HEK293 (cell line): ENCODE data around the gene PJA2.

Experiments
- EGR2 ChIP-seq: fragments of 450-650 bp; formaldehyde crosslinking; IDR thresholded peaks from 2 replicates; pipeline ENCODE4 v1.5.1; 2016; ENCODE audit warnings: low read depth, missing biosample characterization, missing genetic modification characterization
- GLI2 ChIP-seq: fragments of 450-650 bp; formaldehyde crosslinking; IDR thresholded peaks from 2 replicates; pipeline ENCODE4; 2017; ENCODE audit warnings: missing biosample characterization, missing genetic modification characterization, low read depth, borderline replicate concordance
- PRDM1 ChIP-seq: fragments of 450-650 bp; formaldehyde crosslinking; IDR thresholded peaks from 2 replicates; pipeline ENCODE4; 2016; ENCODE audit warnings: missing biosample characterization, missing genetic modification characterization
- SALL2 ChIP-seq: fragments of 450-650 bp; formaldehyde crosslinking; IDR thresholded peaks from 2 replicates; pipeline ENCODE4 v1.5.0; 2017; ENCODE audit warnings: missing biosample characterization, mild to moderate bottlenecking, missing genetic modification characterization, borderline replicate concordance
- ZBTB20 ChIP-seq: fragments of 450-650 bp; formaldehyde crosslinking; IDR thresholded peaks from 2 replicates; pipeline ENCODE4 v1.5.1; 2016; ENCODE audit warnings: missing biosample characterization, missing genetic modification characterization
- ZEB2 ChIP-seq: fragments of 450-650 bp; formaldehyde crosslinking; IDR thresholded peaks from 2 replicates; pipeline ENCODE4 v1.5.1; 2016; ENCODE audit warnings: missing biosample characterization, missing genetic modification characterization
- ZFP3 ChIP-seq: fragments of 450-650 bp; formaldehyde crosslinking; IDR thresholded peaks from 2 replicates; pipeline ENCODE4 v1.5.1; 2016; ENCODE audit warnings: low read depth, missing biosample characterization, missing genetic modification characterization
- ZNF16 ChIP-seq: fragments of 450-650 bp; formaldehyde crosslinking; IDR thresholded peaks from 2 replicates; pipeline ENCODE4 v1.5.1; 2016; ENCODE audit warnings: low read depth, missing biosample characterization, missing genetic modification characterization
- ZNF214 ChIP-seq: fragments of 450-650 bp; formaldehyde crosslinking; IDR thresholded peaks from 2 replicates; pipeline ENCODE4 v1.5.1; 2017; ENCODE audit warnings: missing biosample characterization, mild to moderate bottlenecking, missing genetic modification characterization, borderline replicate concordance
- ZNF221 ChIP-seq: fragments of 450-650 bp; formaldehyde crosslinking; IDR thresholded peaks from 2 replicates; pipeline ENCODE4 v1.5.1; 2017; ENCODE audit warnings: missing biosample characterization, missing genetic modification characterization, borderline replicate concordance
- ZNF223 ChIP-seq: fragments of 450-650 bp; formaldehyde crosslinking; IDR thresholded peaks from 2 replicates; pipeline ENCODE4 v1.5.1; 2016; ENCODE audit warnings: missing biosample characterization, missing genetic modification characterization
- ZNF24 ChIP-seq: fragments of 450-650 bp; formaldehyde crosslinking; IDR thresholded peaks from 2 replicates; pipeline ENCODE4 v1.5.1; 2016; ENCODE audit warnings: missing biosample characterization, missing genetic modification characterization
- ZNF311 ChIP-seq: fragments of 450-650 bp; formaldehyde crosslinking; IDR thresholded peaks from 2 replicates; pipeline ENCODE4 v1.5.1; 2017; ENCODE audit warnings: missing biosample characterization, missing genetic modification characterization, borderline replicate concordance
- ZNF335 ChIP-seq: fragments of 450-650 bp; formaldehyde crosslinking; conservative IDR thresholded peaks from 2 replicates; pipeline ENCODE4 v1.5.1; 2016; ENCODE audit warnings: missing biosample characterization, missing genetic modification characterization
- ZNF473 ChIP-seq: fragments of 450-650 bp; formaldehyde crosslinking; IDR thresholded peaks from 2 replicates; pipeline ENCODE4 v1.5.1; 2017; ENCODE audit warnings: missing biosample characterization, missing genetic modification characterization
- ZNF571 ChIP-seq: fragments of 450-650 bp; formaldehyde crosslinking; IDR thresholded peaks from 2 replicates; pipeline ENCODE4 v1.5.0; 2017; ENCODE audit warnings: missing biosample characterization, missing genetic modification characterization
- ZNF621 ChIP-seq: fragments of 450-650 bp; formaldehyde crosslinking; IDR thresholded peaks from 2 replicates; pipeline ENCODE4 v1.5.1; 2017; ENCODE audit warnings: missing biosample characterization, missing genetic modification characterization
- ZNF623 ChIP-seq: fragments of 450-650 bp; formaldehyde crosslinking; IDR thresholded peaks from 2 replicates; pipeline ENCODE4 v1.5.1; 2016; ENCODE audit warnings: missing biosample characterization, missing genetic modification characterization
- ZNF660 ChIP-seq: fragments of 450-650 bp; IDR thresholded peaks from 2 replicates; pipeline ENCODE4 v1.5.1; 2018; ENCODE audit warnings: missing biosample characterization, mild to moderate bottlenecking, missing genetic modification characterization
- ZNF707 ChIP-seq: fragments of 450-650 bp; formaldehyde crosslinking; IDR thresholded peaks from 2 replicates; pipeline ENCODE4 v1.5.1; 2016; ENCODE audit warnings: missing biosample characterization, missing genetic modification characterization
- ZNF785 ChIP-seq: fragments of 450-650 bp; formaldehyde crosslinking; IDR thresholded peaks from 2 replicates; pipeline ENCODE4 v1.5.1; 2016; ENCODE audit warnings: missing biosample characterization, missing genetic modification characterization
- TF ChIP-seq, protein P1 (sequence below): fragments of 450-650 bp; formaldehyde crosslinking; IDR thresholded peaks from 2 replicates; pipeline ENCODE4 v1.5.1; 2016; ENCODE audit warnings: missing biosample characterization, missing genetic modification characterization
- TF ChIP-seq, protein P2 (sequence below): fragments of 450-650 bp; formaldehyde crosslinking; conservative IDR thresholded peaks from 2 replicates; pipeline ENCODE4 v1.5.1; 2016; ENCODE audit warnings: low read depth, missing biosample characterization, missing genetic modification characterization
- TF ChIP-seq, protein P3 (sequence below): fragments of 450-650 bp; formaldehyde crosslinking; IDR thresholded peaks from 2 replicates; pipeline ENCODE4 v1.5.1; 2016; ENCODE audit warnings: missing biosample characterization, missing genetic modification characterization
- TF ChIP-seq, protein P4 (sequence below): fragments of 450-650 bp; formaldehyde crosslinking; IDR thresholded peaks from 2 replicates; pipeline ENCODE4 v1.5.1; 2016; ENCODE audit warnings: missing biosample characterization, missing genetic modification characterization, low read depth
- TF ChIP-seq, protein P5 (sequence below): fragments of 450-650 bp; formaldehyde crosslinking; IDR thresholded peaks from 2 replicates; pipeline ENCODE4 v1.5.1; 2016; ENCODE audit warnings: missing biosample characterization, missing genetic modification characterization
- TF ChIP-seq, protein P6 (sequence below): fragments of 450-650 bp; formaldehyde crosslinking; IDR thresholded peaks from 2 replicates; pipeline ENCODE4 v1.5.1; 2016; ENCODE audit warnings: missing biosample characterization, missing genetic modification characterization

PJA2 gene

DNA sequence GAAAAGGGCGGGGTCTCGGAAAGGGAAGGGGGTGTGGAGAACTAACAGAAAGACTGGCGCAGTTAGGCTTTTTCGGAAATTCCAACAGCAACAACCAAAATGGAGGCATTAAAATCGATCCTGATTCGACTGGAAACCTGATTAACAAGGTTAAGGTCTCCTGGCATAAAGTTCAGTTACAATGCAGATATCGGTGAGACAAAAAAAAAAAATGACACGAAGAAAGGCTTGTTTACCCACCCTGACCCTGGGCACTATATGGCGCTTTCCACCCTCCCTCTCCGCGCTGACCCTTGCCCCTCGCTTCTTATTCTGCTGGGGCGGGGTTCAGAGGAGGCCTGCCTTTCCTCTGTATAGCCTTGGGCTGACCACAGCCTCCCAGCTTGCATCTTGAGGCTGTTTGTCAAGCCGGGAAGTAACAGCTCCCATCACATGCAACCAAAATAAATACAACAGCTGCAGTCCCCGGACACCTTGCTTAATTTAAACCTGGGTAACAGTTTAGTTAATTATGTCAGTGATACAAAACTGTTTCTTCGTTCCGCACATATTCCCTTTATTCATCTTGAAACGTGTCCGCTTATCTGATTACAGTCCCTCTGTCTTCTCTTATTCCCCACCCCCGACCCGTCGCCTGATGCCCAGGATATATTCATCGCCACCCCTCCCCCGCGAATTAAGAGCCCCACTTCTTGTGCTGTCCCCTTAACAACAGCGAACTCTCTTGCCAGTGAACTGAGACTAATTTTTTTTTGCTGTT lies 795 bp upstream of the PJA2 start (continued):
- TF ChIP-seq, protein P1, sequence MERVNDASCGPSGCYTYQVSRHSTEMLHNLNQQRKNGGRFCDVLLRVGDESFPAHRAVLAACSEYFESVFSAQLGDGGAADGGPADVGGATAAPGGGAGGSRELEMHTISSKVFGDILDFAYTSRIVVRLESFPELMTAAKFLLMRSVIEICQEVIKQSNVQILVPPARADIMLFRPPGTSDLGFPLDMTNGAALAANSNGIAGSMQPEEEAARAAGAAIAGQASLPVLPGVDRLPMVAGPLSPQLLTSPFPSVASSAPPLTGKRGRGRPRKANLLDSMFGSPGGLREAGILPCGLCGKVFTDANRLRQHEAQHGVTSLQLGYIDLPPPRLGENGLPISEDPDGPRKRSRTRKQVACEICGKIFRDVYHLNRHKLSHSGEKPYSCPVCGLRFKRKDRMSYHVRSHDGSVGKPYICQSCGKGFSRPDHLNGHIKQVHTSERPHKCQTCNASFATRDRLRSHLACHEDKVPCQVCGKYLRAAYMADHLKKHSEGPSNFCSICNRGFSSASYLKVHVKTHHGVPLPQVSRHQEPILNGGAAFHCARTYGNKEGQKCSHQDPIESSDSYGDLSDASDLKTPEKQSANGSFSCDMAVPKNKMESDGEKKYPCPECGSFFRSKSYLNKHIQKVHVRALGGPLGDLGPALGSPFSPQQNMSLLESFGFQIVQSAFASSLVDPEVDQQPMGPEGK (tag by site-specific recombination): peak; percentile 83
- TF ChIP-seq ZNF221 (tag by site-specific recombination) (no peak), PRDM1 (tag by site-specific recombination) (no peak), ZFP3 (tag by site-specific recombination) (no peak), ZNF707 (no peak), ZNF335 (tag by site-specific recombination) (peak; percentile 83), ZBTB20 (tag by site-specific recombination) (peak; percentile 30; the same call in 1 of the 2 replicates), ZNF660 (tag by site-specific recombination) (peak; percentile 46; the same call in 1 of the 2 replicates), ZNF24 (no peak; the same call in 1 of the 2 replicates), EGR2 (no peak), ZNF621 (no peak), ZEB2 (tag by site-specific recombination) (peak; percentile 56; the same call in 1 of the 2 replicates), GLI2 (no peak), ZNF473 (tag by site-specific recombination) (no peak), ZNF16 (tag by site-specific recombination) (no peak), ZNF223 (tag by site-specific recombination) (no peak), ZNF571 (tag by site-specific recombination) (no peak), ZNF785 (no peak), ZNF214 (tag by site-specific recombination) (no peak), ZNF623 (tag by site-specific recombination) (no peak), ZNF311 (tag by site-specific recombination) (no peak), SALL2 (tag by site-specific recombination) (no peak)
- TF ChIP-seq, protein P2, sequence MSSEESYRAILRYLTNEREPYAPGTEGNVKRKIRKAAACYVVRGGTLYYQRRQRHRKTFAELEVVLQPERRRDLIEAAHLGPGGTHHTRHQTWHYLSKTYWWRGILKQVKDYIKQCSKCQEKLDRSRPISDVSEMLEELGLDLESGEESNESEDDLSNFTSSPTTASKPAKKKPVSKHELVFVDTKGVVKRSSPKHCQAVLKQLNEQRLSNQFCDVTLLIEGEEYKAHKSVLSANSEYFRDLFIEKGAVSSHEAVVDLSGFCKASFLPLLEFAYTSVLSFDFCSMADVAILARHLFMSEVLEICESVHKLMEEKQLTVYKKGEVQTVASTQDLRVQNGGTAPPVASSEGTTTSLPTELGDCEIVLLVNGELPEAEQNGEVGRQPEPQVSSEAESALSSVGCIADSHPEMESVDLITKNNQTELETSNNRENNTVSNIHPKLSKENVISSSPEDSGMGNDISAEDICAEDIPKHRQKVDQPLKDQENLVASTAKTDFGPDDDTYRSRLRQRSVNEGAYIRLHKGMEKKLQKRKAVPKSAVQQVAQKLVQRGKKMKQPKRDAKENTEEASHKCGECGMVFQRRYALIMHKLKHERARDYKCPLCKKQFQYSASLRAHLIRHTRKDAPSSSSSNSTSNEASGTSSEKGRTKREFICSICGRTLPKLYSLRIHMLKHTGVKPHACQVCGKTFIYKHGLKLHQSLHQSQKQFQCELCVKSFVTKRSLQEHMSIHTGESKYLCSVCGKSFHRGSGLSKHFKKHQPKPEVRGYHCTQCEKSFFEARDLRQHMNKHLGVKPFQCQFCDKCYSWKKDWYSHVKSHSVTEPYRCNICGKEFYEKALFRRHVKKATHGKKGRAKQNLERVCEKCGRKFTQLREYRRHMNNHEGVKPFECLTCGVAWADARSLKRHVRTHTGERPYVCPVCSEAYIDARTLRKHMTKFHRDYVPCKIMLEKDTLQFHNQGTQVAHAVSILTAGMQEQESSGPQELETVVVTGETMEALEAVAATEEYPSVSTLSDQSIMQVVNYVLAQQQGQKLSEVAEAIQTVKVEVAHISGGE (tag by site-specific recombination): no peak; the same call in 1 of the 2 replicates
- TF ChIP-seq, protein P3, sequence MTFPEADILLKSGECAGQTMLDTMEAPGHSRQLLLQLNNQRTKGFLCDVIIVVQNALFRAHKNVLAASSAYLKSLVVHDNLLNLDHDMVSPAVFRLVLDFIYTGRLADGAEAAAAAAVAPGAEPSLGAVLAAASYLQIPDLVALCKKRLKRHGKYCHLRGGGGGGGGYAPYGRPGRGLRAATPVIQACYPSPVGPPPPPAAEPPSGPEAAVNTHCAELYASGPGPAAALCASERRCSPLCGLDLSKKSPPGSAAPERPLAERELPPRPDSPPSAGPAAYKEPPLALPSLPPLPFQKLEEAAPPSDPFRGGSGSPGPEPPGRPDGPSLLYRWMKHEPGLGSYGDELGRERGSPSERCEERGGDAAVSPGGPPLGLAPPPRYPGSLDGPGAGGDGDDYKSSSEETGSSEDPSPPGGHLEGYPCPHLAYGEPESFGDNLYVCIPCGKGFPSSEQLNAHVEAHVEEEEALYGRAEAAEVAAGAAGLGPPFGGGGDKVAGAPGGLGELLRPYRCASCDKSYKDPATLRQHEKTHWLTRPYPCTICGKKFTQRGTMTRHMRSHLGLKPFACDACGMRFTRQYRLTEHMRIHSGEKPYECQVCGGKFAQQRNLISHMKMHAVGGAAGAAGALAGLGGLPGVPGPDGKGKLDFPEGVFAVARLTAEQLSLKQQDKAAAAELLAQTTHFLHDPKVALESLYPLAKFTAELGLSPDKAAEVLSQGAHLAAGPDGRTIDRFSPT (tag by site-specific recombination): peak; percentile 81; the same call in 1 of the 2 replicates
- TF ChIP-seq, protein P4, sequence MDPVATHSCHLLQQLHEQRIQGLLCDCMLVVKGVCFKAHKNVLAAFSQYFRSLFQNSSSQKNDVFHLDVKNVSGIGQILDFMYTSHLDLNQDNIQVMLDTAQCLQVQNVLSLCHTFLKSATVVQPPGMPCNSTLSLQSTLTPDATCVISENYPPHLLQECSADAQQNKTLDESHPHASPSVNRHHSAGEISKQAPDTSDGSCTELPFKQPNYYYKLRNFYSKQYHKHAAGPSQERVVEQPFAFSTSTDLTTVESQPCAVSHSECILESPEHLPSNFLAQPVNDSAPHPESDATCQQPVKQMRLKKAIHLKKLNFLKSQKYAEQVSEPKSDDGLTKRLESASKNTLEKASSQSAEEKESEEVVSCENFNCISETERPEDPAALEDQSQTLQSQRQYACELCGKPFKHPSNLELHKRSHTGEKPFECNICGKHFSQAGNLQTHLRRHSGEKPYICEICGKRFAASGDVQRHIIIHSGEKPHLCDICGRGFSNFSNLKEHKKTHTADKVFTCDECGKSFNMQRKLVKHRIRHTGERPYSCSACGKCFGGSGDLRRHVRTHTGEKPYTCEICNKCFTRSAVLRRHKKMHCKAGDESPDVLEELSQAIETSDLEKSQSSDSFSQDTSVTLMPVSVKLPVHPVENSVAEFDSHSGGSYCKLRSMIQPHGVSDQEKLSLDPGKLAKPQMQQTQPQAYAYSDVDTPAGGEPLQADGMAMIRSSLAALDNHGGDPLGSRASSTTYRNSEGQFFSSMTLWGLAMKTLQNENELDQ (tag by site-specific recombination): no peak
- TF ChIP-seq, protein P5, sequence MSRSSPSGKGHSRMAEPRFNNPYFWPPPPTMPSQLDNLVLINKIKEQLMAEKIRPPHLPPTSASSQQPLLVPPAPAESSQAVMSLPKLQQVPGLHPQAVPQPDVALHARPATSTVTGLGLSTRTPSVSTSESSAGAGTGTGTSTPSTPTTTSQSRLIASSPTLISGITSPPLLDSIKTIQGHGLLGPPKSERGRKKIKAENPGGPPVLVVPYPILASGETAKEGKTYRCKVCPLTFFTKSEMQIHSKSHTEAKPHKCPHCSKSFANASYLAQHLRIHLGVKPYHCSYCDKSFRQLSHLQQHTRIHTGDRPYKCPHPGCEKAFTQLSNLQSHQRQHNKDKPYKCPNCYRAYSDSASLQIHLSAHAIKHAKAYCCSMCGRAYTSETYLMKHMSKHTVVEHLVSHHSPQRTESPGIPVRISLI: no peak
- TF ChIP-seq, protein P6, sequence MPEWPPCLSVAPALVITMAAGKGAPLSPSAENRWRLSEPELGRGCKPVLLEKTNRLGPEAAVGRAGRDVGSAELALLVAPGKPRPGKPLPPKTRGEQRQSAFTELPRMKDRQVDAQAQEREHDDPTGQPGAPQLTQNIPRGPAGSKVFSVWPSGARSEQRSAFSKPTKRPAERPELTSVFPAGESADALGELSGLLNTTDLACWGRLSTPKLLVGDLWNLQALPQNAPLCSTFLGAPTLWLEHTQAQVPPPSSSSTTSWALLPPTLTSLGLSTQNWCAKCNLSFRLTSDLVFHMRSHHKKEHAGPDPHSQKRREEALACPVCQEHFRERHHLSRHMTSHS (tag by site-specific recombination): no peak
